H1 (cell line): ENCODE results near the gene GRID1. TPM values are rescaled to one million over a fixed set of nuclear protein-coding genes. Genes with fewer than 3 reads are reported as not detected.

Experiments used
- EP300 ChIP-seq, 2 experiments: IDR thresholded peaks; 1 replicate in 1 of 2; 2 replicates in 1 of 2; pipeline ENCODE4 v1.6.1; 2011 to 2012; ENCODE audit warnings: low read depth in 2 of 2, low read length in 2 of 2, mild to moderate bottlenecking in 2 of 2, borderline replicate concordance in 1 of 2, inconsistent platforms in 1 of 2, moderate library complexity in 1 of 2
- JUND ChIP-seq: IDR thresholded peaks from 2 replicates; pipeline ENCODE4 v1.6.1; 2011; ENCODE audit warnings: mild to moderate bottlenecking, improper control_type of control experiment, low read length
- polyA plus RNA-seq, 7 experiments: library from polyadenylated mRNA; depleted of rRNA in 3 of 7; stranded (reverse) in 5 of 7; unstranded in 2 of 7; fragments of >200 nt in 5 of 7; fragments of 200-250 nt in 2 of 7; gene quantifications; 1 replicate in 5 of 7; 2 replicates in 1 of 7; 4 replicates in 1 of 7; pipeline versions ENCODE4 v1.2.1 to v1.2.3, GENCODE V29; 2011 to 2013; ENCODE audit warnings: missing spikeins in 2 of 7, mixed read lengths in 2 of 7
- total RNA-seq: library from RNA; stranded (reverse); fragmentation: NEBNext Ultra II Directional; extraction: Animal tissue kit (Norgen Biotek cat#: 25700); gene quantifications from 2 replicates; pipeline ENCODE4 v1.2.1, GENCODE V29; 2021

GRID1 gene
- total and polyA plus RNA-seq, 2 of the 8 experiments (the other 6 are each of a cell fraction or from before 2014, with no cell fraction given) = 0.22 to 0.30 TPM

- TF ChIP-seq JUND (no peak), EP300 (IDR thresholded peaks at IDR 0.05; ENCODE audit: borderline replicate concordance in 1 of 2, low read depth in 2 of 2, low read length in 2 of 2) (no peak)
Observed at GRCh38 chr10:85648279-85648754, 718.3 kb downstream of the GRID1 start (continued).
